ENCODE measurements around the gene AP2M1.
A peak's percentile ranks its signal among the peaks of the same experiment; 100 is the strongest.

Gene AP2M1

GRCh38 chr3:184229394-184230080, 54.9 kb downstream of the AP2M1 start, which contains the start of gene VWA5B2:
Gene VWA5B2, plus strand, starts transcription at chr3:184229585. Its CDS starts 944 bp downstream, at chr3:184230529.
- DNase-seq, result peak; percentile 76

GRCh38 chr3:184230081-184230602, 55.5 kb downstream of the AP2M1 start:
- DNase-seq, result no peak

- DNase-seq, result no peak
Measured at GRCh38 chr3:184230603-184231528, 56.2 kb downstream of the AP2M1 start.

DNA sequence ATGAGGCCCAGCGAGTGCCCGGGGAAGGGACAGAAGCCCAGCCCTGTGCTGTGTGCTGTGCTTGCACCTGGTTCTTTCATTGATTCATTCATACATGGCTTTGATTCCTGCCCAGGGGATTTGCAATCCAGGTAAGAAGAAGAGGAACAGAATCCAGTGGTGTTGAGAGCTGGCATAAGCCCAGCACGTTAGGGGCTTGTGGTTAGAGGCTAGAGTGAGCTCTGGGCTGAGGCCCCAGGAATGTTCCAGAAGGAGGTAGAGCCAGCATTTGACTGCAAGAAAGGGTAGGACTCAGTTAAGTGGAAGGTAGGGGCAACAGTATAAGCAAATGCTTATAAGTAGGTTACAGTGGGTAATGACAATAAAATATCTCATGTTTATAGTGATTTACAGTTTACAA, 57.0 kb downstream of the AP2M1 start:
- no peak for DNase-seq

DNA sequence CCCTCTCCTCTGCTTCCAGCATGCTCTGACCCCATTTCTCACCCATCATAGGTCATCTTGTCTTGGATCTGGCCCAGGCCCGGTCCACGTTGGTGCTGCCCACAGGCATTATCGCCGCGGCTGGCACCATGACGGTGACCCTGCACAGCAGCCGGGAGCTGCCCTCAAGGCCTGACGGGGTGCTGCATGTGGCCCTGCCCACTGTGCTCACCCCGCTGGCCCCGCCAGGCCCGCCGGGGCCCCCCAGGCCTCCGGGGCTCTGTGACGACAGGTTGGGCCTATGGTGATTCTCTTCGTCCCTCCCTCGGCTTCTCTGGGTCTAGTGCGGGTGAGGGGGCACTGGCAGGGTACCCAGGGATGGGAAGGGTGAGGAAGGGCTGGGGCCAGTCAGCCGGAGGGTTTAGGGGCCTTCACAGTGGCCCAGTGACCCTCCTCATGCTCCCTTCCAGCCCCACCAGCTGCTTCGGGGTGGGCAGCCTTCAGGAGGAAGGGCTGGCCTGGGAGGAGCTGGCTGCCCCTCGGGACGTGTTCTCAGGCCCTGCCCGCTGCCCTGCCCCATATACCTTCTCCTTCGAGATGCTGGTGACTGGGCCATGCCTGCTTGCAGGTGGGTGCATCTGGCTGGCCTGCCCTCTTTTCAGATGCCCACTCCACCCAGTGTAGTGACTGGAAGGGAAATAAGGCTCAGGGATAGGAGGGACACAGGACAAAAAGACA, 58.6 kb downstream of the AP2M1 start:
- no peak for DNase-seq

Measured in NCI-H1092 treated with DMSO at 0.1 percent for 48 hours (cell line).